Measurements from ENCODE around the gene LSP1.

The LSP1 gene

GRCh38 chr11:1852271-1852876 is 510 bp upstream of the LSP1 start:
- DNase-seq = no peak

GRCh38 chr11:1853376-1854131 is 670 bp downstream of the LSP1 start:
- DNase-seq = no peak

GRCh38 chr11:1854132-1854948 is 1.5 kb downstream of the LSP1 start:
- no peak for DNase-seq

GRCh38 chr11:1854949-1855885 is 2.3 kb downstream of the LSP1 start:
- DNase-seq = no peak

GRCh38 chr11:1855886-1856265 is 3.0 kb downstream of the LSP1 start:
- DNase-seq = no peak

- DNase-seq = no peak
Observed at GRCh38 chr11:1856306-1857005, 3.6 kb downstream of the LSP1 start.

- DNase-seq = no peak
Observed at GRCh38 chr11:1857064-1857463, 4.2 kb downstream of the LSP1 start.

- DNase-seq = no peak
Observed at GRCh38 chr11:1858154-1858553, 5.3 kb downstream of the LSP1 start.

- DNase-seq = no peak
Observed at GRCh38 chr11:1858576-1858975, 5.7 kb downstream of the LSP1 start.

GRCh38 chr11:1859004-1859403 is 6.1 kb downstream of the LSP1 start:
- no peak for DNase-seq

GRCh38 chr11:1860108-1860507 is 7.2 kb downstream of the LSP1 start:
- no peak for DNase-seq

- DNase-seq = no peak
Observed at GRCh38 chr11:1861435-1862411, 8.8 kb downstream of the LSP1 start.

GRCh38 chr11:1862588-1863351 is 9.9 kb downstream of the LSP1 start:
- DNase-seq = no peak

- DNase-seq = no peak
Observed at GRCh38 chr11:1863352-1864216, 10.7 kb downstream of the LSP1 start.

- no peak for DNase-seq
Observed at GRCh38 chr11:1864231-1864630, 11.3 kb downstream of the LSP1 start.

GRCh38 chr11:1864831-1865665 is 12.2 kb downstream of the LSP1 start:
- no peak for DNase-seq

- no peak for DNase-seq
Observed at GRCh38 chr11:1866226-1866625, 13.3 kb downstream of the LSP1 start.

GRCh38 chr11:1866776-1867175 is 13.9 kb downstream of the LSP1 start:
- DNase-seq = no peak

Measured in NCI-H1048 (cell line).